PC-3 (cell line): ENCODE data around the gene ZNF346.

ENCODE experiments used
- EZH2 ChIP-seq: fragments of 300-600 bp; sonication (generic); IDR thresholded peaks from one replicate; pipeline ENCODE4 v1.6.1; 2017; ENCODE audit warnings: antibody characterized with exemption, mild to moderate bottlenecking, low read length; ENCODE audit not compliant: unreplicated experiment
- EZH2phosphoT487 ChIP-seq: fragments of 300-600 bp; sonication (generic); IDR thresholded peaks from 2 replicates; pipeline ENCODE4 v1.6.1; 2018; ENCODE audit warnings: mild to moderate bottlenecking, antibody characterized with exemption, low read length, borderline replicate concordance
- TF ChIP-seq, protein P1 (sequence below): fragments of 300-600 bp; sonication (generic); conservative IDR thresholded peaks from 2 replicates; pipeline ENCODE4 v1.5.1; 2017; ENCODE audit warnings: antibody characterized with exemption, low read depth, mild to moderate bottlenecking, low read length

GRCh38 chr5:177044641-177045040, 22.1 kb downstream of the ZNF346 start:
- TF ChIP-seq, protein P1, sequence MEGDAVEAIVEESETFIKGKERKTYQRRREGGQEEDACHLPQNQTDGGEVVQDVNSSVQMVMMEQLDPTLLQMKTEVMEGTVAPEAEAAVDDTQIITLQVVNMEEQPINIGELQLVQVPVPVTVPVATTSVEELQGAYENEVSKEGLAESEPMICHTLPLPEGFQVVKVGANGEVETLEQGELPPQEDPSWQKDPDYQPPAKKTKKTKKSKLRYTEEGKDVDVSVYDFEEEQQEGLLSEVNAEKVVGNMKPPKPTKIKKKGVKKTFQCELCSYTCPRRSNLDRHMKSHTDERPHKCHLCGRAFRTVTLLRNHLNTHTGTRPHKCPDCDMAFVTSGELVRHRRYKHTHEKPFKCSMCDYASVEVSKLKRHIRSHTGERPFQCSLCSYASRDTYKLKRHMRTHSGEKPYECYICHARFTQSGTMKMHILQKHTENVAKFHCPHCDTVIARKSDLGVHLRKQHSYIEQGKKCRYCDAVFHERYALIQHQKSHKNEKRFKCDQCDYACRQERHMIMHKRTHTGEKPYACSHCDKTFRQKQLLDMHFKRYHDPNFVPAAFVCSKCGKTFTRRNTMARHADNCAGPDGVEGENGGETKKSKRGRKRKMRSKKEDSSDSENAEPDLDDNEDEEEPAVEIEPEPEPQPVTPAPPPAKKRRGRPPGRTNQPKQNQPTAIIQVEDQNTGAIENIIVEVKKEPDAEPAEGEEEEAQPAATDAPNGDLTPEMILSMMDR = no peak
- TF ChIP-seq EZH2phosphoT487 (no peak), EZH2 (no peak)
